Spleen (tissue), 11 donors: ENCODE data around the gene TMEM115. TPM values are rescaled to one million over a fixed set of nuclear protein-coding genes. Genes with fewer than 3 reads are reported as not detected.
A peak's percentile ranks its signal among the peaks of the same experiment; 100 is the strongest.

Experiments used
- DNase-seq: peaks from one replicate; pipeline ENCODE4 v3.0.0-alpha.2; 2020
- H3K27ac ChIP-seq, 8 donors: fragments of 200-600 bp; sonication (generic) in 7 of 8; 1 replicate in 4 of 8; 2 replicates in 4 of 8; pipeline versions ENCODE4 v1.5.0 to v1.8.0; 2016 to 2021; ENCODE audit warnings: inconsistent platforms in 4 of 8, mild to moderate bottlenecking in 4 of 8, moderate library complexity in 1 of 8
- H3K27me3 ChIP-seq, 7 donors: fragments of 200-600 bp; sonication (generic) in 6 of 7; replicated peaks in 1 of 7; 1 replicate in 4 of 7; 2 replicates in 3 of 7; pipeline versions ENCODE4 v1.5.0 to v1.8.0; 2016 to 2021; ENCODE audit warnings: inconsistent platforms in 3 of 7, mild to moderate bottlenecking in 1 of 7
- H3K36me3 ChIP-seq, 6 donors: fragments of 200-600 bp; sonication (generic) in 5 of 6; 1 replicate in 4 of 6; 2 replicates in 2 of 6; pipeline versions ENCODE4 v1.5.0 to v1.8.0; 2016 to 2021; ENCODE audit warnings: inconsistent platforms in 2 of 6
- H3K4me1 ChIP-seq, 6 donors: fragments of 200-600 bp; sonication (generic) in 5 of 6; 1 replicate in 3 of 6; 2 replicates in 3 of 6; pipeline versions ENCODE4 v1.5.0 to v1.8.0; 2016 to 2021; ENCODE audit warnings: inconsistent platforms in 3 of 6
- H3K4me3 ChIP-seq, 8 donors: fragments of 200-600 bp; sonication (generic) in 7 of 8; 1 replicate in 4 of 8; 2 replicates in 4 of 8; pipeline versions ENCODE4 v1.5.0 to v1.8.0; 2016 to 2021; ENCODE audit warnings: inconsistent platforms in 4 of 8, mild to moderate bottlenecking in 4 of 8, moderate library complexity in 2 of 8
- H3K9me3 ChIP-seq, 8 donors: fragments of 200-600 bp; sonication (generic) in 7 of 8; 1 replicate in 4 of 8; 2 replicates in 4 of 8; pipeline versions ENCODE4 v1.5.0 to v1.8.0; 2016 to 2021; ENCODE audit warnings: inconsistent platforms in 4 of 8
- POLR2A ChIP-seq, 3 donors: fragments of 450-650 bp; IDR thresholded peaks; one replicate each; pipeline ENCODE4 v1.5.1; 2017; ENCODE audit warnings: antibody characterized with exemption in 3 of 3, mild to moderate bottlenecking in 1 of 3
- POLR2AphosphoS5 ChIP-seq, 3 donors: sonication (generic); formaldehyde crosslinking; IDR thresholded peaks; one replicate each; pipeline ENCODE4 v1.5.1; 2017; ENCODE audit warnings: antibody characterized with exemption in 3 of 3
- WGBS, 5 donors: extraction: QIAGEN DNeasy Blood & Tissue Kit in 3 of 5; methylation state at CpG; one replicate each; pipeline versions ENCODE4 v1.1.5 to v1.1.7; 2013 to 2018; 5-methylcytosine and 5-hydroxymethylcytosine counted together
- intact Hi-C: fragments of 100-400 bp; cut with DNase I; formaldehyde crosslinking; loops from one replicate; pipeline ENCODE4 v1.15.0; 2023; ENCODE audit warnings: low total_unique reads
- polyA plus RNA-seq, 3 donors: library from polyadenylated mRNA; stranded (reverse); fragments of 200-250 nt; gene quantifications; one replicate each; pipeline ENCODE4 v1.2.1, GENCODE V29; 2013
- total RNA-seq, 7 donors: library from RNA; depleted of rRNA in 3 of 7; stranded (reverse); fragments of >200 nt in 3 of 7; fragmentation: NEBNext Ultra II Directional in 4 of 7; extraction: Animal tissue kit (Norgen Biotek cat#: 25700) in 4 of 7; gene quantifications; one replicate each; pipeline versions ENCODE4 v1.1.0 to v1.2.1, GENCODE V29; 2016 to 2021
- TF ChIP-seq, protein P1 (sequence below), 11 experiments: fragments of 200-600 bp in 7 of 11; fragments of 450-650 bp in 4 of 11; sonication (generic) in 4 of 11; IDR thresholded peaks in 8 of 11; conservative IDR thresholded peaks in 3 of 11; 1 replicate in 7 of 11; 2 replicates in 4 of 11; pipeline versions ENCODE4 v1.4.0 to v1.8.0; 2016 to 2021; ENCODE audit warnings: antibody characterized with exemption in 11 of 11, inconsistent platforms in 4 of 11, mild to moderate bottlenecking in 1 of 11
- donor health status: healthy with polysubstance abuse.
- donor health status: DM: no; HTN: no; CAD: no; lungs with moderate emphysema.
- donor health status: DM: no; HTN: no; CAD: no.
- donor health status: Bipolar disorder and iron deficiency.
- donor health status: healthy.
- donor health status: DM: no; HTN: no; CAD: no.
- donor health status: DM: yes; HTN: yes; CAD: no.

The TMEM115 gene
- total and polyA plus RNA-seq, 10 donors: 14.0 to 49.2 (median 28.9) TPM

GRCh38 chr3:50345586-50346234 lies 13.6 kb downstream of the TMEM115 start, which contains the start of gene ZMYND10:
TSS of gene ZMYND10 (minus strand) at chr3:50345732. CDS start at chr3:50345579, 153 bp downstream.
- TF ChIP-seq POLR2AphosphoS5 (IDR thresholded peaks at IDR 0.05): peak in 2 of 3 donors; percentile 48 to 72
- no peak for TF ChIP-seq POLR2A (IDR thresholded peaks at IDR 0.05)
- TF ChIP-seq, protein P1, sequence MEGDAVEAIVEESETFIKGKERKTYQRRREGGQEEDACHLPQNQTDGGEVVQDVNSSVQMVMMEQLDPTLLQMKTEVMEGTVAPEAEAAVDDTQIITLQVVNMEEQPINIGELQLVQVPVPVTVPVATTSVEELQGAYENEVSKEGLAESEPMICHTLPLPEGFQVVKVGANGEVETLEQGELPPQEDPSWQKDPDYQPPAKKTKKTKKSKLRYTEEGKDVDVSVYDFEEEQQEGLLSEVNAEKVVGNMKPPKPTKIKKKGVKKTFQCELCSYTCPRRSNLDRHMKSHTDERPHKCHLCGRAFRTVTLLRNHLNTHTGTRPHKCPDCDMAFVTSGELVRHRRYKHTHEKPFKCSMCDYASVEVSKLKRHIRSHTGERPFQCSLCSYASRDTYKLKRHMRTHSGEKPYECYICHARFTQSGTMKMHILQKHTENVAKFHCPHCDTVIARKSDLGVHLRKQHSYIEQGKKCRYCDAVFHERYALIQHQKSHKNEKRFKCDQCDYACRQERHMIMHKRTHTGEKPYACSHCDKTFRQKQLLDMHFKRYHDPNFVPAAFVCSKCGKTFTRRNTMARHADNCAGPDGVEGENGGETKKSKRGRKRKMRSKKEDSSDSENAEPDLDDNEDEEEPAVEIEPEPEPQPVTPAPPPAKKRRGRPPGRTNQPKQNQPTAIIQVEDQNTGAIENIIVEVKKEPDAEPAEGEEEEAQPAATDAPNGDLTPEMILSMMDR (IDR thresholded peaks at IDR 0.05 in 8 of 11, conservative IDR thresholded peaks at IDR 0.05 in 3 of 11): no peak
- WGBS, 5 donors: 9 to 14% (median 11%) methylated on average over 34 to 45 of the region's 45 CpGs
- peaks cover 0 to 23% (median 14%) of the 10 kb centered on the region in 6 donors for H3K36me3 ChIP-seq
- H3K4me1 ChIP-seq: peaks cover 15 to 93% (median 67%) of the 10 kb centered on the region in 6 donors
- DNase-seq: peak; percentile 93
- H3K9me3 ChIP-seq: no peaks in the 10 kb centered on the region
- intact Hi-C loops: loop anchor here (2.0 kb wide), 1 partner anchor 197 kb away; no protein-coding TSS in a partner anchor
- no peaks in the 10 kb centered on the region for H3K27me3 ChIP-seq
- H3K4me3 ChIP-seq: peak within 1 kb of the TSS in 6 of 8 donors; percentile 11 to 61 (median 30)
- peak within 1 kb of the TSS in 1 of 8 donors; percentile 59 for H3K27ac ChIP-seq

- Histone ChIP-seq H3K9me3 (no peaks in the 10 kb centered on the region), H3K27ac (peak overlapping the region in 1 of 8 donors; percentile 59), H3K4me1 (peaks cover 18 to 93% (median 68%) of the 10 kb centered on the region in 6 donors), H3K4me3 (peak overlapping the region in 5 of 8 donors; percentile 11 to 61 (median 35)), H3K36me3 (peaks cover 0 to 23% (median 14%) of the 10 kb centered on the region in 6 donors), H3K27me3 (no peaks in the 10 kb centered on the region)
- intact Hi-C loops: no loop called here
- DNase-seq: no peak
- WGBS, 5 donors: 78 to 86% (median 84%) methylated on average over 6 to 8 of the region's 8 CpGs
- TF ChIP-seq, protein P1 (IDR thresholded peaks at IDR 0.05 in 8 of 11, conservative IDR thresholded peaks at IDR 0.05 in 3 of 11): no peak
- no peak for TF ChIP-seq POLR2AphosphoS5 (IDR thresholded peaks at IDR 0.05)
- TF ChIP-seq POLR2A (IDR thresholded peaks at IDR 0.05): no peak
Measured at GRCh38 chr3:50345008-50345407, 14.3 kb downstream of the TMEM115 start.

GRCh38 chr3:50342813-50343633 lies 16.3 kb downstream of the TMEM115 start:
- H3K9me3 ChIP-seq: no peaks in the 10 kb centered on the region
- peak; percentile 80 for DNase-seq
- TF ChIP-seq POLR2AphosphoS5 (IDR thresholded peaks at IDR 0.05) (no peak), POLR2A (IDR thresholded peaks at IDR 0.05) (no peak)
- TF ChIP-seq, protein P1 (IDR thresholded peaks at IDR 0.05 in 8 of 11, conservative IDR thresholded peaks at IDR 0.05 in 3 of 11): no peak
- H3K27ac ChIP-seq: peak overlapping the region in 3 of 8 donors; percentile 97 to 99 (median 99)
- H3K4me3 ChIP-seq: no peak overlapping the region
- H3K27me3 ChIP-seq: no peaks in the 10 kb centered on the region
- intact Hi-C loops: no loop called here
- peaks cover 0 to 8% (median 6%) of the 10 kb centered on the region in 6 donors for H3K36me3 ChIP-seq
- WGBS, 5 donors: 80 to 95% (median 85%) methylated on average over 12 to 13 of the region's 13 CpGs
- H3K4me1 ChIP-seq: peaks cover 37 to 93% (median 72%) of the 10 kb centered on the region in 6 donors
